GM20000 (cell line): ENCODE results near the gene FARP2.

Source experiments
- DNase-seq: peaks from one replicate; pipeline ENCODE4 v3.0.0; 2012; ENCODE audit warnings: low spot score
- TF ChIP-seq, protein P1 (sequence below): IDR thresholded peaks from 2 replicates; pipeline ENCODE4 v1.5.1; 2012; ENCODE audit warnings: mild to moderate bottlenecking, control low read depth; ENCODE audit errors: extremely low read depth, missing control alignments

Gene FARP2

GRCh38 chr2:241496003-241496707 lies 140.1 kb downstream of the FARP2 start:
- TF ChIP-seq, protein P1, sequence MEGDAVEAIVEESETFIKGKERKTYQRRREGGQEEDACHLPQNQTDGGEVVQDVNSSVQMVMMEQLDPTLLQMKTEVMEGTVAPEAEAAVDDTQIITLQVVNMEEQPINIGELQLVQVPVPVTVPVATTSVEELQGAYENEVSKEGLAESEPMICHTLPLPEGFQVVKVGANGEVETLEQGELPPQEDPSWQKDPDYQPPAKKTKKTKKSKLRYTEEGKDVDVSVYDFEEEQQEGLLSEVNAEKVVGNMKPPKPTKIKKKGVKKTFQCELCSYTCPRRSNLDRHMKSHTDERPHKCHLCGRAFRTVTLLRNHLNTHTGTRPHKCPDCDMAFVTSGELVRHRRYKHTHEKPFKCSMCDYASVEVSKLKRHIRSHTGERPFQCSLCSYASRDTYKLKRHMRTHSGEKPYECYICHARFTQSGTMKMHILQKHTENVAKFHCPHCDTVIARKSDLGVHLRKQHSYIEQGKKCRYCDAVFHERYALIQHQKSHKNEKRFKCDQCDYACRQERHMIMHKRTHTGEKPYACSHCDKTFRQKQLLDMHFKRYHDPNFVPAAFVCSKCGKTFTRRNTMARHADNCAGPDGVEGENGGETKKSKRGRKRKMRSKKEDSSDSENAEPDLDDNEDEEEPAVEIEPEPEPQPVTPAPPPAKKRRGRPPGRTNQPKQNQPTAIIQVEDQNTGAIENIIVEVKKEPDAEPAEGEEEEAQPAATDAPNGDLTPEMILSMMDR: no peak
- DNase-seq: no peak

DNA sequence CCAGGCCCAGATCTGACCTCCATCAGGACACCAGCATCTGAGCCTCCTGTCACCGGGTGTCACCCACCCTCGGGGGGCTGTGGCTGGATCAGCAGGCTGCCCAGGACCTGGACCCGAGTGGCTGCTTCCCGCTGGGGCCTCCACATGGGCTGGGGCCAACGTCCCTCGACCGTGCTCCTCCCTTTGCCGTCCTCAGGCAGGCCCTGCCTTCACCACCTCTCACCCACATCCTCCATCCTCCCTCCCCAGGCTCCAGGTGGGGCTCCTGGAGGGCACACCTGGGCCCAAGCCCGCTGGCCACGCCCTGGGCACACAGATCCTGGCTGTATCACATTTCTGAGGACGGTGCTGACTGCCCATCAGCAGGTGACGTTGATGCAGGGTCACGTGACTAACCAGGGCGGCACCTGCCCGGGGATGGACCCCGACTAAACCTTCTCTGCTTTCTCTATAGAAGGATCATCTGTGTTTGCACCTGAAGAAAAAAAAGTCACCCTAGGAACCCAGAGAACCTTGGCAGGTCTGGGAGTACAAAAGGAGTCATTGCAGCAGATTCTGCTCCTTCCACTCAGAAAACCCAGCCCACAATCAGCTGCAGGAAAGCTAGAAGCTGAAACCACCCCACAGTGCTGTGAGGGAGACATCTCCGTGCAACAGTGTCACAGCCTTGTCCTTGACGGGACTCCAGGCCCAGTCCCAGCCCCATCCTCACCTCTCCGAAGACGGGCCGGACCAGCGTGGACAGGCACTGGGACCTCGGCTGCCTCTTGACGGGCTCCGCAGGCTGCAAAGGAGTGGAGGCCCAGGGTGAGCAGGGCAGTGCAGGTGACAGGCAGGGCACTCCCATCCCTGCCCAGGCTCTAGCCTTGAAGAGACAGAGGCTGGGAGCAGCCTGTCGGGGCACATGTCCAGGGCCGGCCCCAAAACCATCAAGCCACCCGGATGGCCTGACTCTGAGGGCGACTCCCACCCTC lies 141.1 kb downstream of the FARP2 start:
- TF ChIP-seq, protein P1: no peak
- no peak for DNase-seq

DNA sequence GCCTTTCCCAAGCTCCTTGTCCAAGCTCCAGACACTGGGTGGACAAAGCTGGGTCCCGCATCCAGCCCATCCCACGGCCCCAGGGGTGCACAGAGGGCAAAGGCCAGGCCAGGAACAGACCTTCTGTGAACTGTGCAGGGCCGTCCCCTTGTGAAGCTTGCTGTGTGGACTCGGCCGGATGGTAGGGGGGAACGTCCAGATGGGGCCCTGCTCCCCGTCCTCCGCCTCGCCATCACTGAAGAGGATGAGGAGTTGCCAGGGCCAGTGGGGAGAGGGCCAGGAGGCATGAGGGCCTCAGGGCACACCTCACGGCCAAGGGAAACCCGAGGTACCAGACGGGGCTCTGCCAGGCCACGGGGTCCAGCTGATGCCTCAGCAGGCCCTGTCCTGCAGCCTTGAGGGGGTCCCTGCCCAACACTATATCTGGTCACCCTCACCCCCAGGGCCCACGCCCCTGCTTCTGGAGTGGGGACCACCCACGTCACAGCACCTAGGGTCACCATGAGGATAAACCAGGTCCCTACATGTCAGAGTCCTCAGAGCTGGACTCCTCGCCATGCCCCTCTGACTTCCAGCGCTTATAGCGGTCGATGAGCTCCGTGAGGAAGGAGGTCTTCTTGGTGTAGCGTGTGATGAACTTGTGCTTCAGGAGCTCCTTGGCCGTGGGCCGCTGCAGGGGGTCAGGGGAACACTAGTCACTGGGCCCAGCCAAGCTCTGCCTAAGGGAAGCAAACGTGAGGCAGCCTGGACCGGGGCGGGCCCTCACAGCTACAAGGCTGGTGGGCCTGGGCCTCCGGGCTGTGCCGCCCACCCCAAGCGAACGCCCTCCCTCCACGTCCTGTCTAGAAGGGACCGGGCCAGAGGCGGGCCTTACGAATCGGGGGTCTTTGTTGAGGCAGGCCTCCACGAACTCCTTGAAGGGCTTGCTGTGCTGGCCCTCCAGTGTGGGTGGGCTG lies 142.3 kb downstream of the FARP2 start:
- no peak for DNase-seq
- TF ChIP-seq, protein P1: no peak

DNA sequence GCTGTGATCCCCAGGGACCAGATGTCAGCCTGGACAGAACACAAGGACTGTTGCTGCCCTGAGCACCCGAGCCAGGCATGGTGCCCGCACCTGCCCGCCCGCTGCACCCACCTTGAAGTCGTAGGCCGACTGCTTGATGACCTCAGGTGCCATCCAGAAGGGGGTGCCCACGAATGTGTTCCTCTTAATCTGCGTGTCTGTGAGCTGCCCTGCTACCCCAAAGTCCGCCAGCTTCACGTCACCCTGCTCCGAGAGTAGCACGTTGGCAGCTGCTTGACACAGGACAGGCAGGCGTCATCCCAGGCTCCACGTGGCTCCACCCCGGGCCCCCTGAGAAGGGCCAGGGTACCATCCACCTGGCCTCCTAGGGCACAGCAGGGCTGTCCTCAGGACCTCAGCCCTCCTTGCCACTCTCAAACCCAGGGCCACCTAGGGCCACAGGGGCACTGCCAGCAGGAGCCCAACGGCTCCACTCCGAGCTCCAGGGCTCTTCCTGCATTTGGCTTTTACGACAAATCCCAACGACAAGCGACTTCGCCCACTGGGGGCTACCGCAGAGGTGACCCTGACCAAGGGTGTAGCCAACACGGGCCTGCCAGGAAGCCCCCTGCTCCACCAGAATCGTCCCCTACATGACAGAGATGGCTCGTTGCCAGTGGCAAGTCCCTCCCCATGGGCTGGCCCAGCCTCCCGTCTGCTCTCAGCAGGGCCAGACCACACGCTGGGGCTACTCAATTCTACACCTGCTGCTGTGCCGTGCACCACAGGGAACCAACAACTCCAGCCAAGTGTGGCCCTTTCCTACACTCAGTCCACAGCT lies 143.3 kb downstream of the FARP2 start:
- TF ChIP-seq, protein P1: no peak
- no peak for DNase-seq

GRCh38 chr2:241500016-241500415 lies 143.9 kb downstream of the FARP2 start:
- TF ChIP-seq, protein P1: no peak
- DNase-seq: no peak

DNA sequence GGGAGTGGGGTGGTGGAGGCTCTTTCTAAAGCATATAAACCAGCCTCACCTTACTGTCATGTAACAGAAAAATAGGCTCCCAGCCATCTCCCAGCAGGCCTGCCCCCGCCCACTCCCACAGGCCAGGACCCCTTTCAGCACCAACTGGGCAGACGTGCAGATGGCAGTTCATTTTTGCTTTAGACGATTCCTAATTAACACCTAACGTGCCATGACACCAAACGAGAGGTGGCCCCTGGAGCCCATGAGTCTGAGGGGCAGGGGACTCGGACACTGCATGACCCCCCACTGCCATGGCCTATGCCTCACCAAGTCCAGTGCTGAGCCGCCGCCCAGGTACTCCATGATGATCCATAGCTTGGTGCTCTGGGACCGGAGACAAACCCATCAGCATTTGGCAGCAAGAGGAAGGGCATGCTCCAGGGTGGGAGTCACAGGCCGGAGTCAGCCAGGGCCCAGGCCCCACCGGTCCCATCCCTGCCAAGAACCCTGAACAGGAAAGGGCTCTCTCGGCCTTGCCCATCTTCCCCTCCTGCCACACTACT lies 144.4 kb downstream of the FARP2 start:
- no peak for DNase-seq
- TF ChIP-seq, protein P1: no peak
